ENCODE measurements around the gene IKBKG. TPM values are rescaled to one million over a fixed set of nuclear protein-coding genes. Genes with fewer than 3 reads are reported as not detected.

Gene IKBKG
- total and polyA plus RNA-seq, 2 of the 13 experiments (the other 11 are each of a cell fraction or from before 2014, with no cell fraction given), result 30.6 to 44.3 TPM

DNA sequence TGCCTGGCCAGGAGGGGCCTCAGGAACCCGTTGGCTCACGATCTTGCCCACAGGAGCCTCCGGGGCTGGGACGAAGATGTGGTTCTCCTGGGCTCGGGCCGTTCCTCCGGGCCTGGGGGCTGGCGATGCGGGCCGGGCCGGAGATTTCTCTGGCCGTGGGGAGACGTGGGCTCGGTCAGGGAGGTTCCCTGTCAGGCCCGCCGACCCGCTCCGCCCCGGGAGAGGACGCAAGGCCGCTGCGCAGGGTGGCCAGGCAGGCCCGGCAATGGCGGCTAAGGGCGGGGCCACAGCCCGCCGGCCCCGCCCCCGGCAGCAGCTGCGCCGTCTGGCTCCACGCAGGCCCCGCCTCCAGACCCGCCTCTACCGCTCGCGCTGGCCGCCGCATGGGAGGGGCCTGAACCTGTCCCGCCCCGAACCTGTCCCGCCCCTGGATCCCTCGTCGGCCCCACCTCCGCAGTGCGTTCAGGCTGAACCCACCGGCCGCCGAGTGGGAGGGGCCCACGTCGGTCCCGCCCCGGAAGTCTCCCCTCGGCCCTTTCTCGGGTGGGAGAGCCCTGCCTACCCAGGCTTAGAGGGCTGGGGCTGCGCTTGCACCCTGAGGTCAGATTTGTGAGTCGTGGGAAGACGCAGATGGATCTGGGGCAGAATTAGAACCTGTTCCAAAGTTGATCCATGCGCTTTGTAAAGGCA lies 31.3 kb upstream of the IKBKG start, which contains the start of gene FAM3A (continued):
- TF ChIP-seq, protein P1, sequence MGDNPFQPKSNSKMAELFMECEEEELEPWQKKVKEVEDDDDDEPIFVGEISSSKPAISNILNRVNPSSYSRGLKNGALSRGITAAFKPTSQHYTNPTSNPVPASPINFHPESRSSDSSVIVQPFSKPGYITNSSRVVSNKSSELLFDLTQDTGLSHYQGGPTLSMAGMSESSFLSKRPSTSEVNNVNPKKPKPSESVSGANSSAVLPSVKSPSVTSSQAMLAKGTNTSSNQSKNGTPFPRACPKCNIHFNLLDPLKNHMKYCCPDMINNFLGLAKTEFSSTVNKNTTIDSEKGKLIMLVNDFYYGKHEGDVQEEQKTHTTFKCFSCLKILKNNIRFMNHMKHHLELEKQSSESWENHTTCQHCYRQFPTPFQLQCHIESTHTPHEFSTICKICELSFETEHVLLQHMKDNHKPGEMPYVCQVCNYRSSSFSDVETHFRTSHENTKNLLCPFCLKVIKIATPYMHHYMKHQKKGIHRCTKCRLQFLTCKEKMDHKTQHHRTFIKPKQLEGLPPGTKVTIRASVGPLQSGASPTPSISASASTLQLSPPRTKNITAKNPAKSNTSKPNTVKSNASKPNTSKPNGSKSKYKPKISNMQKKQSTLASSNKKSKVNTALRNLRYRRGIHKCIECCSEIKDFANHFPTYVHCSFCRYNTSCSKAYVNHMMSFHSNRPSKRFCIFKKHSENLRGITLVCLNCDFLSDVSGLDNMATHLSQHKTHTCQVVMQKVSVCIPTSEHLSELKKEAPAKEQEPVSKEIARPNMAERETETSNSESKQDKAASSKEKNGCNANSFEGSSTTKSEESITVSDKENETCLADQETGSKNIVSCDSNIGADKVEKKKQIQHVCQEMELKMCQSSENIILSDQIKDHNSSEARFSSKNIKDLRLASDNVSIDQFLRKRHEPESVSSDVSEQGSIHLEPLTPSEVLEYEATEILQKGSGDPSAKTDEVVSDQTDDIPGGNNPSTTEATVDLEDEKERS (CRISPR knock-in tag; IDR thresholded peaks at IDR 0.05), result no peak
- TF ChIP-seq CBX2 (IDR thresholded peaks at IDR 0.05; ENCODE audit: low read depth, low read length), result no peak
- no peak for TF ChIP-seq CBX2 (CRISPR knock-in tag; IDR thresholded peaks at IDR 0.05; ENCODE audit: low read depth)
- TF ChIP-seq ZNF615 (CRISPR knock-in tag; IDR thresholded peaks at IDR 0.05; ENCODE audit: borderline replicate concordance), result no peak
- TF ChIP-seq SMC3 (IDR thresholded peaks at IDR 0.05; ENCODE audit: low read length), result no peak
- TF ChIP-seq KAT8 (CRISPR knock-in tag; IDR thresholded peaks at IDR 0.05), result 0 out of 2 replicates have a peak, but pooled peaks have one; percentile 20
- peak; percentile 59; the same call in 1 of the 2 replicates for TF ChIP-seq RBFOX2 (IDR thresholded peaks at IDR 0.05; ENCODE audit: low read depth, low read length)
- TF ChIP-seq, protein P2, sequence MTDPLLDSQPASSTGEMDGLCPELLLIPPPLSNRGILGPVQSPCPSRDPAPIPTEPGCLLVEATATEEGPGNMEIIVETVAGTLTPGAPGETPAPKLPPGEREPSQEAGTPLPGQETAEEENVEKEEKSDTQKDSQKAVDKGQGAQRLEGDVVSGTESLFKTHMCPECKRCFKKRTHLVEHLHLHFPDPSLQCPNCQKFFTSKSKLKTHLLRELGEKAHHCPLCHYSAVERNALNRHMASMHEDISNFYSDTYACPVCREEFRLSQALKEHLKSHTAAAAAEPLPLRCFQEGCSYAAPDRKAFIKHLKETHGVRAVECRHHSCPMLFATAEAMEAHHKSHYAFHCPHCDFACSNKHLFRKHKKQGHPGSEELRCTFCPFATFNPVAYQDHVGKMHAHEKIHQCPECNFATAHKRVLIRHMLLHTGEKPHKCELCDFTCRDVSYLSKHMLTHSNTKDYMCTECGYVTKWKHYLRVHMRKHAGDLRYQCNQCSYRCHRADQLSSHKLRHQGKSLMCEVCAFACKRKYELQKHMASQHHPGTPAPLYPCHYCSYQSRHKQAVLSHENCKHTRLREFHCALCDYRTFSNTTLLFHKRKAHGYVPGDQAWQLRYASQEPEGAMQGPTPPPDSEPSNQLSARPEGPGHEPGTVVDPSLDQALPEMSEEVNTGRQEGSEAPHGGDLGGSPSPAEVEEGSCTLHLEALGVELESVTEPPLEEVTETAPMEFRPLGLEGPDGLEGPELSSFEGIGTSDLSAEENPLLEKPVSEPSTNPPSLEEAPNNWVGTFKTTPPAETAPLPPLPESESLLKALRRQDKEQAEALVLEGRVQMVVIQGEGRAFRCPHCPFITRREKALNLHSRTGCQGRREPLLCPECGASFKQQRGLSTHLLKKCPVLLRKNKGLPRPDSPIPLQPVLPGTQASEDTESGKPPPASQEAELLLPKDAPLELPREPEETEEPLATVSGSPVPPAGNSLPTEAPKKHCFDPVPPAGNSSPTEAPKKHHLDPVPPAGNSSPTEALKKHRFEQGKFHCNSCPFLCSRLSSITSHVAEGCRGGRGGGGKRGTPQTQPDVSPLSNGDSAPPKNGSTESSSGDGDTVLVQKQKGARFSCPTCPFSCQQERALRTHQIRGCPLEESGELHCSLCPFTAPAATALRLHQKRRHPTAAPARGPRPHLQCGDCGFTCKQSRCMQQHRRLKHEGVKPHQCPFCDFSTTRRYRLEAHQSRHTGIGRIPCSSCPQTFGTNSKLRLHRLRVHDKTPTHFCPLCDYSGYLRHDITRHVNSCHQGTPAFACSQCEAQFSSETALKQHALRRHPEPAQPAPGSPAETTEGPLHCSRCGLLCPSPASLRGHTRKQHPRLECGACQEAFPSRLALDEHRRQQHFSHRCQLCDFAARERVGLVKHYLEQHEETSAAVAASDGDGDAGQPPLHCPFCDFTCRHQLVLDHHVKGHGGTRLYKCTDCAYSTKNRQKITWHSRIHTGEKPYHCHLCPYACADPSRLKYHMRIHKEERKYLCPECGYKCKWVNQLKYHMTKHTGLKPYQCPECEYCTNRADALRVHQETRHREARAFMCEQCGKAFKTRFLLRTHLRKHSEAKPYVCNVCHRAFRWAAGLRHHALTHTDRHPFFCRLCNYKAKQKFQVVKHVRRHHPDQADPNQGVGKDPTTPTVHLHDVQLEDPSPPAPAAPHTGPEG (CRISPR knock-in tag; IDR thresholded peaks at IDR 0.05), result no peak
- TF ChIP-seq AKAP8 (CRISPR knock-in tag; IDR thresholded peaks at IDR 0.05), result no peak
- TF ChIP-seq SALL1 (CRISPR knock-in tag; IDR thresholded peaks at IDR 0.05), result peak; percentile 19
- TF ChIP-seq, protein P3, sequence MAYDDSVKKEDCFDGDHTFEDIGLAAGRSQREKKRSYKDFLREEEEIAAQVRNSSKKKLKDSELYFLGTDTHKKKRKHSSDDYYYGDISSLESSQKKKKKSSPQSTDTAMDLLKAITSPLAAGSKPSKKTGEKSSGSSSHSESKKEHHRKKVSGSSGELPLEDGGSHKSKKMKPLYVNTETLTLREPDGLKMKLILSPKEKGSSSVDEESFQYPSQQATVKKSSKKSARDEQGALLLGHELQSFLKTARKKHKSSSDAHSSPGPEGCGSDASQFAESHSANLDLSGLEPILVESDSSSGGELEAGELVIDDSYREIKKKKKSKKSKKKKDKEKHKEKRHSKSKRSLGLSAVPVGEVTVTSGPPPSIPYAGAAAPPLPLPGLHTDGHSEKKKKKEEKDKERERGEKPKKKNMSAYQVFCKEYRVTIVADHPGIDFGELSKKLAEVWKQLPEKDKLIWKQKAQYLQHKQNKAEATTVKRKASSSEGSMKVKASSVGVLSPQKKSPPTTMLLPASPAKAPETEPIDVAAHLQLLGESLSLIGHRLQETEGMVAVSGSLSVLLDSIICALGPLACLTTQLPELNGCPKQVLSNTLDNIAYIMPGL (CRISPR knock-in tag; IDR thresholded peaks at IDR 0.05; ENCODE audit: borderline replicate concordance in 1 of 2, low read depth in 1 of 2), result 0 out of 4 replicates have a peak, but pooled peaks of 1 of the 2 experiments have one; percentile 21
- no peak for TF ChIP-seq NCOR1 (IDR thresholded peaks at IDR 0.05; ENCODE audit: borderline replicate concordance, low read length)
- no peak for TF ChIP-seq HOXD1 (CRISPR knock-in tag; IDR thresholded peaks at IDR 0.05)
- TF ChIP-seq MXI1 (IDR thresholded peaks at IDR 0.05; ENCODE audit: borderline replicate concordance, low read depth, low read length), result peak; percentile 46; the same call in 1 of the 3 replicates
- no peak for TF ChIP-seq NAIF1 (CRISPR knock-in tag; IDR thresholded peaks at IDR 0.05; ENCODE audit: borderline replicate concordance)
- no peak for TF ChIP-seq RXRB (CRISPR knock-in tag; IDR thresholded peaks at IDR 0.05; ENCODE audit: borderline replicate concordance)
- TF ChIP-seq ZNF878 (CRISPR knock-in tag; IDR thresholded peaks at IDR 0.05), result no peak
- TF ChIP-seq ZKSCAN8 (CRISPR knock-in tag; IDR thresholded peaks at IDR 0.05; ENCODE audit: borderline replicate concordance), result no peak
